Sigmoid colon (tissue), 7 donors: ENCODE results near the gene LCOR. TPM values are rescaled to one million over a fixed set of nuclear protein-coding genes. Genes with fewer than 3 reads are reported as not detected.

Experiments used
- DNase-seq: peaks from one replicate; pipeline ENCODE4 v3.0.0-alpha.2; 2019
- H3K27ac ChIP-seq, 4 donors: fragments of 200-600 bp; sonication (generic); one replicate each; pipeline ENCODE4 v1.5.1; 2016 to 2019; ENCODE audit warnings: mild to moderate bottlenecking in 1 of 4
- H3K27me3 ChIP-seq, 3 donors: fragments of 200-600 bp; sonication (generic); one replicate each; pipeline ENCODE4 v1.5.1; 2019; ENCODE audit warnings: mild to moderate bottlenecking in 1 of 3
- H3K36me3 ChIP-seq, 4 donors: fragments of 200-600 bp; sonication (generic); one replicate each; pipeline ENCODE4 v1.5.1; 2016 to 2019
- H3K4me1 ChIP-seq, 4 donors: fragments of 200-600 bp; sonication (generic); one replicate each; pipeline ENCODE4 v1.5.1; 2017 to 2019
- H3K4me3 ChIP-seq, 4 donors: fragments of 200-600 bp; sonication (generic); one replicate each; pipeline ENCODE4 v1.5.1; 2017 to 2019; ENCODE audit warnings: mild to moderate bottlenecking in 2 of 4, moderate library complexity in 1 of 4
- H3K9me3 ChIP-seq, 4 donors: fragments of 200-600 bp in 3 of 4; sonication (generic) in 3 of 4; one replicate each; pipeline versions ENCODE4 v1.5.1 to v1.6.1; 2013 to 2019
- EP300 ChIP-seq, 4 donors: sonication (generic); formaldehyde crosslinking; IDR thresholded peaks; one replicate each; pipeline ENCODE4 v1.6.1; 2017; ENCODE audit warnings: antibody characterized with exemption in 4 of 4
- POLR2A ChIP-seq, 2 donors: fragments of 450-650 bp; IDR thresholded peaks; one replicate each; pipeline ENCODE4 v1.6.1; 2016; ENCODE audit warnings: antibody characterized with exemption in 2 of 2, mild to moderate bottlenecking in 2 of 2, moderate library complexity in 2 of 2
- POLR2AphosphoS5 ChIP-seq, 4 donors: sonication (generic); formaldehyde crosslinking; IDR thresholded peaks; one replicate each; pipeline ENCODE4 v1.6.1; 2017; ENCODE audit warnings: antibody characterized with exemption in 4 of 4
- WGBS, 2 donors: extraction: QIAGEN DNeasy Blood & Tissue Kit; methylation state at CpG; one replicate each; pipeline ENCODE4 v1.1.7; 2013; 5-methylcytosine and 5-hydroxymethylcytosine counted together
- intact Hi-C: fragments of 100-400 bp; cut with DNase I; formaldehyde crosslinking; loops from one replicate; pipeline ENCODE4 v1.15.1; 2023
- polyA plus RNA-seq, 3 donors: library from polyadenylated mRNA; stranded (reverse); fragments of 200-250 nt; gene quantifications; one replicate each; pipeline ENCODE4 v1.2.3, GENCODE V29; 2013
- total RNA-seq, 4 donors: library from RNA; depleted of rRNA; stranded (reverse); fragments of >200 nt; gene quantifications; one replicate each; pipeline ENCODE4 v1.1.0, GENCODE V29; 2016
- TF ChIP-seq, protein P1 (sequence below), 4 experiments: fragments of 450-650 bp in 3 of 4; fragments of 200-600 bp in 1 of 4; IDR thresholded peaks; one replicate each; pipeline ENCODE4 v1.5.1; 2016 to 2019; ENCODE audit warnings: antibody characterized with exemption in 4 of 4, mild to moderate bottlenecking in 3 of 4, moderate library complexity in 2 of 4
- donor health status: healthy with polysubstance abuse.
- donor health status: Bipolar disorder and iron deficiency.
- donor health status: healthy.

LCOR gene
- total and polyA plus RNA-seq, 7 donors: 8.4 to 270 (median 19.6) TPM

DNA sequence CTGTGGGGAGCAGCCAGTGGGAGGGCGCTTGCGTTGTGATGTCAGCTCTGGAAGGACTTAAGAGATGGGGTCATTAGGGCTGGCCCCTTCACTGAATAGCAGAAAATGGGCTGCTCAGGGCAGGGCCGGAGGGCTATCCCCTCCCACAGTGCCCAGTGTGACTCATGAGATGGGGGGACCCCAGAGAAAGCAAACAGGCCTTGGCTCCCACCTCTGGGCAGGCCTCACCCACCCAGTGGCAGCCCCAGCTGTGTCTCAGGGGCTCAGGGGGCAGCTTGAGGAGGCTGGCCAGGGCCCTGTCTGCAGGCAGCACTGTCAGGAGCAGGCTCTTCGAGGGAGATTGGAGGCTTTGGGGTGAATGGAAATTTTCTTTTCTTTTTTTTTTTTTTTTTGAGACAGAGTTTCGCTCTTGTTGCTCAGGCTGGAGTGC, 185.4 kb downstream of the LCOR start:
- H3K4me1 ChIP-seq: peaks cover 0 to 21% (median 17%) of the 10 kb centered on the region in 4 donors
- intact Hi-C loops: no loop called here
- no peaks in the 10 kb centered on the region for H3K27me3 ChIP-seq
- DNase-seq: no peak
- 89 to 94% methylated on average over 5 of the region's 5 CpGs for WGBS, 2 donors
- no peak overlapping the region for H3K27ac ChIP-seq
- TF ChIP-seq, protein P1, sequence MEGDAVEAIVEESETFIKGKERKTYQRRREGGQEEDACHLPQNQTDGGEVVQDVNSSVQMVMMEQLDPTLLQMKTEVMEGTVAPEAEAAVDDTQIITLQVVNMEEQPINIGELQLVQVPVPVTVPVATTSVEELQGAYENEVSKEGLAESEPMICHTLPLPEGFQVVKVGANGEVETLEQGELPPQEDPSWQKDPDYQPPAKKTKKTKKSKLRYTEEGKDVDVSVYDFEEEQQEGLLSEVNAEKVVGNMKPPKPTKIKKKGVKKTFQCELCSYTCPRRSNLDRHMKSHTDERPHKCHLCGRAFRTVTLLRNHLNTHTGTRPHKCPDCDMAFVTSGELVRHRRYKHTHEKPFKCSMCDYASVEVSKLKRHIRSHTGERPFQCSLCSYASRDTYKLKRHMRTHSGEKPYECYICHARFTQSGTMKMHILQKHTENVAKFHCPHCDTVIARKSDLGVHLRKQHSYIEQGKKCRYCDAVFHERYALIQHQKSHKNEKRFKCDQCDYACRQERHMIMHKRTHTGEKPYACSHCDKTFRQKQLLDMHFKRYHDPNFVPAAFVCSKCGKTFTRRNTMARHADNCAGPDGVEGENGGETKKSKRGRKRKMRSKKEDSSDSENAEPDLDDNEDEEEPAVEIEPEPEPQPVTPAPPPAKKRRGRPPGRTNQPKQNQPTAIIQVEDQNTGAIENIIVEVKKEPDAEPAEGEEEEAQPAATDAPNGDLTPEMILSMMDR (IDR thresholded peaks at IDR 0.05): no peak
- TF ChIP-seq EP300 (IDR thresholded peaks at IDR 0.05): no peak
- TF ChIP-seq POLR2A (IDR thresholded peaks at IDR 0.05): no peak
- no peak for TF ChIP-seq POLR2AphosphoS5 (IDR thresholded peaks at IDR 0.05)
- H3K4me3 ChIP-seq: no peak overlapping the region
- no peaks in the 10 kb centered on the region for H3K36me3 ChIP-seq
- no peaks in the 10 kb centered on the region for H3K9me3 ChIP-seq

- no peak overlapping the region for H3K4me3 ChIP-seq
- intact Hi-C loops: no loop called here
- peaks cover 0 to 24% (median 20%) of the 10 kb centered on the region in 4 donors for H3K4me1 ChIP-seq
- no peak overlapping the region for H3K27ac ChIP-seq
- no peaks in the 10 kb centered on the region for H3K36me3 ChIP-seq
- H3K27me3 ChIP-seq: no peaks in the 10 kb centered on the region
- TF ChIP-seq EP300 (IDR thresholded peaks at IDR 0.05) (no peak), POLR2A (IDR thresholded peaks at IDR 0.05) (no peak), POLR2AphosphoS5 (IDR thresholded peaks at IDR 0.05) (no peak)
- TF ChIP-seq, protein P1 (IDR thresholded peaks at IDR 0.05): no peak
- 88 to 90% methylated on average over 18 of the region's 18 CpGs for WGBS, 2 donors
- no peak for DNase-seq
- H3K9me3 ChIP-seq: no peaks in the 10 kb centered on the region
Observed at GRCh38 chr10:97018251-97019212, 186.4 kb downstream of the LCOR start.

- intact Hi-C loops: no loop called here
- DNase-seq: no peak
- 93 to 94% methylated on average over 12 of the region's 12 CpGs for WGBS, 2 donors
- Histone ChIP-seq H3K4me3 (no peak overlapping the region), H3K27ac (no peak overlapping the region), H3K9me3 (no peaks in the 10 kb centered on the region), H3K27me3 (no peaks in the 10 kb centered on the region), H3K36me3 (no peaks in the 10 kb centered on the region), H3K4me1 (peaks cover 0 to 32% (median 28%) of the 10 kb centered on the region in 4 donors)
- no peak for TF ChIP-seq POLR2A (IDR thresholded peaks at IDR 0.05)
- TF ChIP-seq, protein P1 (IDR thresholded peaks at IDR 0.05): no peak
- TF ChIP-seq POLR2AphosphoS5 (IDR thresholded peaks at IDR 0.05): no peak
- no peak for TF ChIP-seq EP300 (IDR thresholded peaks at IDR 0.05)
Observed at GRCh38 chr10:97019213-97019844, 187.2 kb downstream of the LCOR start.

- Histone ChIP-seq H3K27ac (peak overlapping the region; percentile 65 to 80 (median 74)), H3K36me3 (no peaks in the 10 kb centered on the region), H3K4me1 (peaks cover 0 to 39% (median 35%) of the 10 kb centered on the region in 4 donors), H3K4me3 (peak overlapping the region in 1 of 4 donors; percentile 4), H3K27me3 (no peaks in the 10 kb centered on the region), H3K9me3 (no peaks in the 10 kb centered on the region)
- TF ChIP-seq POLR2A (IDR thresholded peaks at IDR 0.05): no peak
- TF ChIP-seq, protein P1 (IDR thresholded peaks at IDR 0.05): peak in 1 of 4 experiments; percentile 14
- TF ChIP-seq POLR2AphosphoS5 (IDR thresholded peaks at IDR 0.05): peak in 3 of 4 donors; percentile 22 to 68 (median 48)
- WGBS, 2 donors: 36 to 66% methylated on average over 25 of the region's 25 CpGs
- intact Hi-C loops: loop anchor here (2.0 to 10.0 kb wide), 2 partner anchors 188 to 256 kb away; partner anchors contain the start of gene LCOR
- peak; percentile 83 for DNase-seq
Observed at GRCh38 chr10:97020452-97021400, 188.6 kb downstream of the LCOR start.
